GM21390 (cell line): ENCODE data around the gene TBL2.
"Not testable (repeated sequence)": the region's sequence is repeated elsewhere in the genome, so short reads cannot be mapped to it uniquely, and the experiment has no call there.

ENCODE experiments used
- ATAC-seq: cut with Tn5 transposase; IDR thresholded peaks from one replicate; pipeline ENCODE4 v1.9.1; 2021; ENCODE audit not compliant: unreplicated experiment

Gene TBL2

DNA sequence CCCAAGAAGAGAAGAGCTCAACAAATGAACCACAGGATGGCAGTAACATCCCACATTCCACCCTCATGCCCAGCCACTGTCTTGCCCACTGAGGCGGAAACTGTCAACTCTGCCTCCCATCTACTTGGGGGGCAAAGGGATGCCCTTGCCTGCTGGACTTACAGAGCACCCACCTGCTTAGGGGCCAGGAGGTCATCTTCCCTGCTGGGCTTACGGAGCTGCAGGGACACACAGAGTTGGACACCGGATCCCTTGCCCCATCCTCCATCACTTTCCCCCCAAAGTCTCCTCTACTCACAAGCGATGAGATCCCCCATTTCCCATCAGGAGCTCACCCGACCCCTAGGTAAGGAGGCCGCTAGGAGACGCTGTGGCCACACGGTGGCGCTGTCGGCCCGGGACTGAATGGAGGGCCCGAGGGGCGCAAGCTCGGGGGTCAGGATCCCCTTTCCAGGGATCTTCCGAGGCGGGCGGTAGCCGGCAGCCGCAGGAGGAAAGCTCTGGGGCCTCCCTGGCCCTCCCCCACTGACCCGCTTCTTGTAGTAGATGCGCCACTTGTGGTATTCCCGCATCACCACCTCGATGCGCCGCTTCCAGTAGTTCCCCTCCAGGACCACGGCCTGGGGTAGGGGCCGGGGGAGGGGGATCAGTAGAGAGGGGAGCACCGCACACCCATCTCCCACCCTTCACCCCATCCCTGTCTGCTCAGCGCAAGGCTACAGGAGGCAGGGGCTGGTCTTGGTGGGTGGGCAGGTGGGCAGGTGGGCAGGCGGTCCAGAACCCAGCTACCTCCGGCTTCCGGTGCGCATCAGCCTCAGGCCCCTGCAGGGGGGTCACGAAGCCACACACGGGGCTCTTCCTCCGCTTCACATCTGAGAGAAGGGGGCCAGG is 28.7 kb upstream of the TBL2 start:
- ATAC-seq = no peak

- no peak for ATAC-seq
These were observed 27.3 kb upstream of the TBL2 start for GRCh38 chr7:73605601-73606220.

- no peak for ATAC-seq
These were observed 24.6 kb upstream of the TBL2 start for GRCh38 chr7:73602721-73603651.

GRCh38 chr7:73599916-73600315 is 21.5 kb upstream of the TBL2 start:
- ATAC-seq = no peak

DNA sequence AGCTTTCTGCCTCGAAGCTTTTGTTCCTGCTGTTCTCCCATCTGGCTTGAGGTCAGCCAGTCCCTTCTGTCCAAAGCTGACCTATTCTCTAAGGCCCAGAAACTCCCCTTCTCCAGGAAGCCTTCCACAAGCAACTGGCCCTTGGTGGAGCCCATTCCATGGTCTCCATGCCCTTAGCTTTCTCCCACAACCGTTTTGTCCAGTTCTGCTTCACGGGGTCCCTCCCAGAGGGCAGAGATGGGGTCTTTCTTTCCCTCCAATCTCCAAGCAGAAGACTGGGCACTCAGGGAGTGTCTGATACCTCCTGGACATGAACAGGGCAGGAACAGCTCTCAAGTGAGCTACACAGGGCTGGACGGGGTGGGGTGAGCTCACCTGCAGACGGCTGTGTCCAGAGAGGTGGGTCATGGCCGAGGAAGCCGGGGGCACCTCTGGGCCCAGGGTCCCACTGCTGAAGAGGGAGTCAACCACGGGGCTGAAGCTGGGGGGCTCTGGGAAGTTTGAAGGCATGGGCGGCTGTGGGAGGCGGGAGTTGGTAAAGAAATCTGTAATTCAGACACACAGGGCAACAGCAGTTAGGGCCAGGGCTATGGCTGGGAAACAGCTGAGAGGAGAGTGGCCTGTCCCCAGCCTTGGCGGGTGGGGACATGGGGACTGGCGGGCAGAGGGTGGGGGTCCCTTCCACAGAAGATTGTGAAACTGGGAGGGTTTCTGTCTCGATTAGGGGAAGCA is 20.9 kb upstream of the TBL2 start:
- ATAC-seq = no peak

DNA sequence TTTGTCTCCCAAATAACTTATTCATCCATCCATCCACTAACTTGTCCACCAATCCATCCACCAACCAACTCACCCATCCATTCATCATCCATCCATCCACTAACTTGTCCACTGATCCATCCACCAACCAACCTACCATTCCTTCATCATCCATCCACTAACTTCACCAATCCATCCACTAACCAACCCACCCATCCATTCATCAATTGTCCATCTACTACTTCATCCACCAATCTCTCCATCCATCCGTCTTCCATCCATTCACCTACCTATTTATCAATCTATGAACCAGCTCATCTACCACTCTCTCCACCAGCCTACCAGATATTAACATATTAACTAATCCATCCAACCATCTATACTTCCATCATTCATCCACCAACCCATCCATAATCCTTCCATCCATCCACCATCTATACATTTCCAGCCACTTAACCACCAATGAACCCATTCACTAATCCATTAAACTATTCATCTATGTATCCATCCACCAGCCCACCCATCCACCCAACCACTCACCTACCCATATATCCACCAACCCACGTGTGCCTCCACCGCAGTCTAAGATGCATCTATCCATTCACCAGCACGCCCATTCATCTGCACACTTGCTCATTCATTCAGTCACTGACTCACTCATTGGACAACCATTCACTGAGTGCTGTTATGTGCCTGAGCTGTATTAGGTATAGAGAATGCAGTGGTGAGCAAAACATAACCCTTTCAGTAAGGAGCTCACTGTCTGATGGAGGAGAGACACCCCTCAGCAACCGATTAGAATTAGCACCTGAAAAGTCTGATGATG is 19.8 kb upstream of the TBL2 start:
- ATAC-seq = no peak

- no peak for ATAC-seq
These were observed 18.0 kb upstream of the TBL2 start for GRCh38 chr7:73596191-73597065.

DNA sequence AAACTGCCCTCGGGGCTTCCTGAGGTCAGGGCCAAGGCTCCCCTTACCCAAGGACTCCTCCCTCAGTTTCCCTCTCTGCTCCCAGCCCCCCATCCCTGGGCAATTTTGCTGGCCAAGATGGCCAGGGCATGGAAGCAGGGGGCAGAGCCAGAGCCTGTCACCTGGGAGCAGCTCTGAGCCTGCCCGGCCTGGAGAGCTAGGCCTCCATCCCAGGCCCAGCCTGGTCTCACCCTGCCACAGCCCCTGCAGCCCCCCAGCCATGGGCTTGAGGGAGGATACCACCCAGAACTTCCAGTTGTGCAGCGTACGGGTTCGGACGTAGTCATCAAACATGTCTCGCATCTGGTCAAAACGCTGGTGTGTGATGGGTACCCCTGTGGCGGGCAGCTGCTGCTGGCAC is 17.0 kb upstream of the TBL2 start:
- ATAC-seq = no peak

- no peak for ATAC-seq
These were observed 15.0 kb upstream of the TBL2 start for GRCh38 chr7:73593207-73594045.

- ATAC-seq = no peak
These were observed 8.5 kb upstream of the TBL2 start for GRCh38 chr7:73586911-73587310.

- no peak for ATAC-seq
These were observed 6.8 kb upstream of the TBL2 start for GRCh38 chr7:73585196-73585595.

DNA sequence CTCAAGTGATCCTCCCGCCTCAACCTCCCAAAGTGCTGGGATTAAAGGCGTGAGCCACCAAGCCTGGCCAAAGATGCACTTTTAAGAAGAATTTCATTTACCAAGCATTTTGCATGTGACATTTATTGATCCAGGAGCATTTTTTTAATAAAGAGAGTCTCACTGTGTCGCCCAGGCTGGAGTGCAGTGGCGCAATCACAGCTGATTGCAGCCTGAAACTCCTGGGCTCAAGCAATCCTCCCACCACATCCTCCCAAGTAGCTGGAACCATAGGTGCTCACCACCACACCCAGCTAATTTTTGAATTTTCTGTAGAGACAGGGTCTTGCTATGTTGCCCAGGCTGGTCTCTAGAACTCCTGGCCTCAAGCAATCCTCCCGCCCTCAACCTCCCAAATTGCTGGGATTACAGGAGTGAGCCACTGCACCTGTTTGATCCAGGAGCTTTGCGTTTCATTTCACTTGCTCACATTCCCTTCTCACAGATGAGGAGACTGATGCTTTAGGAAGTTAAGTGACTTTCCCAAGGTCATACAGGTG is 4.4 kb upstream of the TBL2 start:
- ATAC-seq = no peak

DNA sequence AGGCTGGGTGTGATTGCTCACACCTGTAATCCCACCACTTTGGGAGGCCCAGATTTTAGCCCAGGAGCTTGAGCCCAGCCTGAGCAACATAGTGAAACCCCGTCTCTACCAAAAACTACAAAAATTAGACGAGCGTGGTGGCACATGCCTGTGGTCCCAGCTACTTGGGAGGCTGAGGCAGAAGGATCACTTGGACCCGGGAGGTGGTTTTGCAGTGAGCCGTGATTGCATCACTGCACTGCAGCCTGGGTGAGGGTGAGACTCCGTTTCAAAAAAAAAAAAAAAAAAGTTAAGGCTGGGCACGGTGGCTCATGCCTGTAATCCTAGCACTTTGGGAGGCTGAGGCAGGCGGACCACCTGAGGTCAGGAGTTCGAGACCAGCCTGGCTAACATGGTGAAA is 2.6 kb upstream of the TBL2 start:
- ATAC-seq = not testable (repeated sequence)

DNA sequence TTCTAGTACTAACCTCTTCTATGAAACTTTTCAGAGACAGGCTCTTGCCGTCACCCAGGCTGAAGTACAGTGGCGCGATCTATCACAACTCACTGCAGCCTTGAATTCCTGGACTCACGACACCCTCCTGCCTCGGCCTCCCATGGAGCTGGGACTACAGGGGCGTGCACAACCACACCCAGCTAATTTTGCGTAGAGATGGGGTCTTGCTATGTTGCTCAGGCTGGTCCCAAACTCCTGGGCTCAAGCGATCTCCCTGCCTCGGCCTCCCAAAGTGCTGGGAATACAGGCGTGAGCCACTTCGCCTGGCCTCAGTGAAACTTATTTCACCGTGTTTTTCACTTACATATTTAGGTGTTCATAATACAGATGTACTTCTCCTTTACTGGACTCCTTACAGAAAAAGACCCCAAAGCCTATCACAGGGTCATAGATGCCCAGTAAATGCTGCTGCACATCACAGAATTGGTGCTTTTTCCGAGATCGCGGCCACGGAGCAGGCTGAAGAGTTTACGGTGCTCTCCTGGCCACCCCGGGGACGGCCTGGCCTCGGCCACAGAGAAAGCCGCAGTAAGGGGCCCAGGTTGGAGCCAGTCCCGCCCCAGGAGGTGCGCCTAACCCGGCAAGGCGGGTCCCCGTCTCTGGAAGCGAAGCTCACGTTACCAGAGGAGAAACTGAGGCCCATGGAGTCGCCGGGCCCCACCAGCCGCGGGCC is 595 bp downstream of the TBL2 start:
- ATAC-seq = no peak

DNA sequence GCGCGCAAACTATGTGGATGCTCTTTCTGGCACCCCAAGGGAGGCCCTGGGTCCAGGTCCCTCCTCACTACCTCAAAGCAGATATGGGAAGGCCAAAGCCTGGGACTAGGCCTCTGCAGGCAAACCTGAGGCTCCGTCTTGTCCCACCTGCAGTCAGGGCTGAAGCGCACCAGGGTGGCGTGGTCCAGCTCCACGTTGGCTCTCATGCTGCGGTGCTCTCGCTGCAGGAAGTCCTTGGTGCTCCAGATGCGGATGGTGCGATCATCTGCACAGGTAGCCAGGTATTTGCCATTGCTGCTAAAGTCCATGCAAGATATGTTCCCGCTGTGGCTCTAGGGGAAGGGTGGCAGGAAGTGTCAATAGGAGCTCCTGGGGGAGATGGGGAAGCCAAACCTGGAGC is 4.6 kb downstream of the TBL2 start:
- ATAC-seq = no peak

GRCh38 chr7:73573276-73573675 is 5.1 kb downstream of the TBL2 start:
- no peak for ATAC-seq

GRCh38 chr7:73572767-73573186 is 5.6 kb downstream of the TBL2 start:
- ATAC-seq = no peak
